ENCODE results near the gene IL31RA.

DNA sequence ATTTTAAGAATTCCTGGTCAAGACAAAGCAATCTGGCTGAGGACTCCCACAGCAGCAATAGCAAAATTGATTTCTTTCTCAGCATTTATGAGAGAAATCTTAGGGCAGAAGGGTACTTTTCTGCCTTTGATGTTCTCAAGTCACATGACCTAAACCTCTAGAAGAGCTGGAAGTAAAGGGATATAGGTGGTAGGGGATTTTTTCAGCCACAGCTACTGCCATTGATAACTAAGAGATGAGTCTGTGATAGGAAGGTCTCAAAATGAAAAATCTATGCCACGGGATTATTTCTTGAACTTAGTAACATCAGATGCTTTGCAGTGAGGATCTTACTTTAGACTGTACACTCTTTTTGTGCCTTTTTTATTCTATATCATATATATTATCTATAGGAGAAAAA lies 108.1 kb downstream of the IL31RA start:
- TF ChIP-seq, protein P1, sequence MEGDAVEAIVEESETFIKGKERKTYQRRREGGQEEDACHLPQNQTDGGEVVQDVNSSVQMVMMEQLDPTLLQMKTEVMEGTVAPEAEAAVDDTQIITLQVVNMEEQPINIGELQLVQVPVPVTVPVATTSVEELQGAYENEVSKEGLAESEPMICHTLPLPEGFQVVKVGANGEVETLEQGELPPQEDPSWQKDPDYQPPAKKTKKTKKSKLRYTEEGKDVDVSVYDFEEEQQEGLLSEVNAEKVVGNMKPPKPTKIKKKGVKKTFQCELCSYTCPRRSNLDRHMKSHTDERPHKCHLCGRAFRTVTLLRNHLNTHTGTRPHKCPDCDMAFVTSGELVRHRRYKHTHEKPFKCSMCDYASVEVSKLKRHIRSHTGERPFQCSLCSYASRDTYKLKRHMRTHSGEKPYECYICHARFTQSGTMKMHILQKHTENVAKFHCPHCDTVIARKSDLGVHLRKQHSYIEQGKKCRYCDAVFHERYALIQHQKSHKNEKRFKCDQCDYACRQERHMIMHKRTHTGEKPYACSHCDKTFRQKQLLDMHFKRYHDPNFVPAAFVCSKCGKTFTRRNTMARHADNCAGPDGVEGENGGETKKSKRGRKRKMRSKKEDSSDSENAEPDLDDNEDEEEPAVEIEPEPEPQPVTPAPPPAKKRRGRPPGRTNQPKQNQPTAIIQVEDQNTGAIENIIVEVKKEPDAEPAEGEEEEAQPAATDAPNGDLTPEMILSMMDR (IDR thresholded peaks at IDR 0.05; ENCODE audit: insufficient read depth, low read length, poor library complexity, severe bottlenecking): no peak
- no peak for TF ChIP-seq EZH2phosphoT487 (conservative IDR thresholded peaks at IDR 0.05; ENCODE audit: low read length)

All from SU-DHL-6 (cell line).